Lung (tissue), 12 donors: ENCODE data around the gene CHD9. TPM values are rescaled to one million over a fixed set of nuclear protein-coding genes. Genes with fewer than 3 reads are reported as not detected.
"Not testable (repeated sequence)": the region's sequence is repeated elsewhere in the genome, so short reads cannot be mapped to it uniquely, and the experiment has no call there.

Source experiments
- ATAC-seq: fragments of 200-7000 bp; cut with Tn5 transposase; one replicate; pipeline ENCODE4 v1.9.1; 2020; ENCODE audit warnings: moderate number of reproducible peaks; ENCODE audit not compliant: insufficient read depth, low FRiP score
- DNase-seq, 3 donors: peaks; one replicate each; pipeline ENCODE4 v3.0.0-alpha.2; 2013 to 2017
- H3K27ac ChIP-seq, 2 donors: one replicate each; pipeline ENCODE4 v1.5.1; 2013; ENCODE audit warnings: mild to moderate bottlenecking in 2 of 2, moderate library complexity in 2 of 2, control low read depth in 1 of 2, inconsistent platforms in 1 of 2, low read depth in 1 of 2, low read length in 1 of 2
- H3K27me3 ChIP-seq, 3 donors: one replicate each; pipeline ENCODE4 v1.5.1; 2013; ENCODE audit warnings: low read length in 2 of 3; ENCODE audit not compliant: control insufficient read depth in 3 of 3, insufficient read depth in 3 of 3
- H3K36me3 ChIP-seq, 4 donors: one replicate each; pipeline ENCODE4 v1.5.1; 2013; ENCODE audit warnings: low read length in 4 of 4, mild to moderate bottlenecking in 1 of 4, moderate library complexity in 1 of 4; ENCODE audit not compliant: control insufficient read depth in 4 of 4, insufficient read depth in 4 of 4
- H3K4me1 ChIP-seq, 5 donors: one replicate each; pipeline ENCODE4 v1.5.1; 2013; ENCODE audit warnings: low read length in 5 of 5, mild to moderate bottlenecking in 2 of 5, moderate library complexity in 1 of 5; ENCODE audit not compliant: control insufficient read depth in 5 of 5, insufficient read depth in 5 of 5
- H3K4me3 ChIP-seq: one replicate; pipeline ENCODE4 v1.5.1; 2013; ENCODE audit warnings: mild to moderate bottlenecking, control low read depth, moderate library complexity
- H3K9ac ChIP-seq, 2 donors: one replicate each; pipeline ENCODE4 v1.5.1; 2013; ENCODE audit warnings: low read length in 2 of 2, control low read depth in 1 of 2; ENCODE audit not compliant: insufficient read depth in 1 of 2
- H3K9me3 ChIP-seq, 4 donors: one replicate each; pipeline ENCODE4 v1.5.1; 2013; ENCODE audit warnings: low read length in 3 of 4, mild to moderate bottlenecking in 1 of 4, moderate library complexity in 1 of 4; ENCODE audit not compliant: control insufficient read depth in 4 of 4, insufficient read depth in 3 of 4
- WGBS, 2 donors: extraction: QIAGEN DNeasy Blood & Tissue Kit; methylation state at CpG; one replicate each; pipeline ENCODE4 v1.1.7; 2013; 5-methylcytosine and 5-hydroxymethylcytosine counted together
- polyA plus RNA-seq, 2 donors: library from polyadenylated mRNA; stranded (reverse); fragments of 200-250 nt; gene quantifications; one replicate each; pipeline ENCODE4 v1.2.1, GENCODE V29; 2013
- total RNA-seq, 2 donors: library from RNA; depleted of rRNA in 1 of 2; stranded (reverse); fragments of >200 nt in 1 of 2; gene quantifications; one replicate each; pipeline ENCODE4 v1.2.1, GENCODE V29; 2014 to 2021
- TF ChIP-seq, protein P1 (sequence below): IDR thresholded peaks from 2 replicates; pipeline ENCODE4 v1.5.1; 2012; ENCODE audit warnings: mild to moderate bottlenecking; ENCODE audit errors: control extremely low read depth, extremely low read depth
- donor health status: control.
- donor health status: control.
- donor health status: Bipolar disorder and iron deficiency.
- donor health status: healthy.
- donor health status: DM: yes; HTN: yes; CAD: no.

The CHD9 gene
- total and polyA plus RNA-seq, 4 donors, result 12.7 to 138 (median 39.4) TPM

DNA sequence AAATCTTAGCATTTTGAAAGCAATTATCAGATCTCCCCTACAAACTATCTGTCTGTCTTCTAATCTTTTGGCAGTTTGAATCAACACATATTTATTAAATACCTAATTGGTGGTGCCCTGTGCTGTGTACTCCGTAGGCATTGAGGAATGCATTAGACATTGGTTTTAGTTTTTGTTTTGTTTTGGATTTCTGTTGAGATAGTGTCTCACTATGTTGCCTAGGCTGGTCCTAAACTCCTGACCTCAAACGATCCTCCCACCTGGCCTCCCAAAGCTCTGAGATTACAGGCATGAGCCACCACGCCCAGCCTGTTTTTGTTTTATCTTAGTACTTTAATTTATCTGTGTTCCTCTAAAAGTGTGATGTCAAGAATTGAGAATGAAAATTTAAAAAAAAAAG, 254.7 kb downstream of the CHD9 start:
- Histone ChIP-seq H3K27me3 (no peaks in the 10 kb centered on the region), H3K9ac (no peak overlapping the region), H3K27ac (no peak overlapping the region), H3K36me3 (peaks cover 10 to 69% (median 32%) of the 10 kb centered on the region in 4 donors), H3K4me3 (no peak overlapping the region), H3K4me1 (no peaks in the 10 kb centered on the region), H3K9me3 (no peaks in the 10 kb centered on the region)
- ATAC-seq (no peak), DNase-seq (no peak)
- TF ChIP-seq, protein P1, sequence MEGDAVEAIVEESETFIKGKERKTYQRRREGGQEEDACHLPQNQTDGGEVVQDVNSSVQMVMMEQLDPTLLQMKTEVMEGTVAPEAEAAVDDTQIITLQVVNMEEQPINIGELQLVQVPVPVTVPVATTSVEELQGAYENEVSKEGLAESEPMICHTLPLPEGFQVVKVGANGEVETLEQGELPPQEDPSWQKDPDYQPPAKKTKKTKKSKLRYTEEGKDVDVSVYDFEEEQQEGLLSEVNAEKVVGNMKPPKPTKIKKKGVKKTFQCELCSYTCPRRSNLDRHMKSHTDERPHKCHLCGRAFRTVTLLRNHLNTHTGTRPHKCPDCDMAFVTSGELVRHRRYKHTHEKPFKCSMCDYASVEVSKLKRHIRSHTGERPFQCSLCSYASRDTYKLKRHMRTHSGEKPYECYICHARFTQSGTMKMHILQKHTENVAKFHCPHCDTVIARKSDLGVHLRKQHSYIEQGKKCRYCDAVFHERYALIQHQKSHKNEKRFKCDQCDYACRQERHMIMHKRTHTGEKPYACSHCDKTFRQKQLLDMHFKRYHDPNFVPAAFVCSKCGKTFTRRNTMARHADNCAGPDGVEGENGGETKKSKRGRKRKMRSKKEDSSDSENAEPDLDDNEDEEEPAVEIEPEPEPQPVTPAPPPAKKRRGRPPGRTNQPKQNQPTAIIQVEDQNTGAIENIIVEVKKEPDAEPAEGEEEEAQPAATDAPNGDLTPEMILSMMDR, result no peak
- 88 to 93% methylated on average over 3 of the region's 3 CpGs for WGBS, 2 donors

DNA sequence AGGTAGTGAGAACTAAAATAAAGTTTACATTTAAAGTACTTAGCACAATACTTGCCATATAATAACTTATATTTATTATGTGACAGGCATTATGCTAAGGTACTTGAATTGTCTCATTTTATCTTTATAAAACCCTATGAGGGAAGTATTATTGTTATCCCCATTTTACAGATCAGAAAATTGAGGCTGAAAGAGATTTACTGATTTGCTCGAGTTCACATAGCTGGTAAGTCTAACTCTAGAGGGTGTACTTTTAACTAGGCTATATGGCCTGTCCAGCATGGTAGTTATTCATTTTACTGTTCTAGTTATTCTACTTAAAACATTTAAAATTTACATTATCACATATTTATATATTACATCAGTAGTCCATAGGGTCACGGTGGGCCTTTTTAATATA, 266.2 kb downstream of the CHD9 start:
- WGBS, 2 donors, result 98 to 100% methylated on average over 2 of the region's 2 CpGs
- Histone ChIP-seq H3K27me3 (no peaks in the 10 kb centered on the region), H3K4me1 (no peaks in the 10 kb centered on the region), H3K9me3 (no peaks in the 10 kb centered on the region), H3K4me3 (no peak overlapping the region), H3K36me3 (peaks cover 16 to 46% (median 25%) of the 10 kb centered on the region in 4 donors), H3K27ac (no peak overlapping the region), H3K9ac (no peak overlapping the region)
- no peak for DNase-seq
- no peak for ATAC-seq
- TF ChIP-seq, protein P1, result no peak

DNA sequence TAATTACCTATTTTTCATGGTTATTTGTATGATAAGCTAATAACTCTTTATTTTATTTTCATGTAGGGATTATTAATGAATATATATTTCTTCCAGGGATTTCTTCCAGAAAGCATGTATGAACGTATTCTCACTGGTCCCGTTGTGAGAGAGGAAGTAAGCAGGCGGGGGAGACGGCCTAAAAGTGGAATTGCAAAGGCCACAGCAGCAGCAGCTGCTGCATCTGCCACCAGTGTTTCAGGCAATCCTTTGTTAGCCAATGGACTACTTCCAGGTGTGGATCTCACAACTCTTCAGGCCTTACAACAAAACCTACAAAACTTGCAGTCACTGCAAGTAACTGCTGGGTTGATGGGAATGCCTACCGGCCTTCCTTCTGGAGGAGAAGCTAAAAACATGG, 269.1 kb downstream of the CHD9 start:
- TF ChIP-seq, protein P1, result no peak
- H3K36me3 ChIP-seq, result peaks cover 5 to 21% (median 16%) of the 10 kb centered on the region in 4 donors
- no peak overlapping the region for H3K9ac ChIP-seq
- H3K27me3 ChIP-seq, result no peaks in the 10 kb centered on the region
- H3K4me3 ChIP-seq, result no peak overlapping the region
- DNase-seq (no peak), ATAC-seq (no peak)
- no peak overlapping the region for H3K27ac ChIP-seq
- WGBS, 2 donors, result 50 to 85% methylated on average over 5 of the region's 5 CpGs
- H3K9me3 ChIP-seq, result no peaks in the 10 kb centered on the region
- H3K4me1 ChIP-seq, result no peaks in the 10 kb centered on the region

DNA sequence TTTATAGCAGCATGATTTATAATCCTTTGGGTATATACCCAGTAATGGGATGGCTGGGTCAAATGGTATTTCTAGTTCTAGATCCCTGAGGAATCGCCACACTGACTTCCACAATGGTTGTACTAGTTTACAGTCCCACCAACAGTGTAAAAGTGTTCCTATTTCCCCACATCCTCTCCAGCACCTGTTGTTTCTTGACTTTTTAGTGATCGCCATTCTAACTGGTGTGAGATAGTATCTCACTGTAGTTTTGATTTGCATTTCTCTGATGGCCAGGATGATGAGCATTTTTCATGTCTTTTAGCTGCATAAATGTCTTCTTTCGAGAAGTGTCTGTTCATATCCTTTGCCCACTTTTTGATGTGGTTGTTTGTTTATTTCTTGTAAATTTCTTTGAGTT, 276.2 kb downstream of the CHD9 start:
- 91 to 93% methylated on average over 2 of the region's 3 CpGs for WGBS, 2 donors
- H3K36me3 ChIP-seq, ATAC-seq, H3K9me3 ChIP-seq, H3K4me3 ChIP-seq, H3K9ac ChIP-seq, H3K27ac ChIP-seq, DNase-seq, H3K4me1 ChIP-seq, H3K27me3 ChIP-seq: not testable (repeated sequence)
